ENCODE results near the gene RAB6D.
"Not testable (repeated sequence)": the region's sequence is repeated elsewhere in the genome, so short reads cannot be mapped to it uniquely, and the experiment has no call there.

RAB6D gene

DNA sequence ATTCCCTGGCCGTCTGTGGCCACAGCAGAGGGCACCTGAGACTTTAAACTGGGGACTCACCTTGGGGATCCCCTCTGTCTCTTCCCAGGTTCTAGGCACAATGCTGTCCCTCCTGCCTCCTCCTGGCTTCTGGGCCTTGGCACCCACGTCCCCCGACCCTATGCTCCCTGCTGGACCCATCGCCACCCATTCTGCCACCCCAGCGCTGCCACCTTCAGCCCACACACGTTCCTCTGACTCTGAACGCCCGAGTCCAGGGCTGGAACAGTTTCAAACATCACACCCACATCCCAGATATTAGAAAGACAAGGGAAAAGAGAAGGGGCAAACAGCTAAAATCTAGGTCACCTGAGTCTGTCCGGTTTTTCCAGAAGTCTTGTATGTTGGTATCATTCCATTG is 28.0 kb upstream of the RAB6D start:
- not testable (repeated sequence) for ATAC-seq (replicated peaks; ENCODE audit: extremely low read depth, poor library complexity, severe bottlenecking); H3K27ac Mint-ChIP-seq (ENCODE audit: low read depth); H3K4me1 Mint-ChIP-seq; H3K36me3 Mint-ChIP-seq (ENCODE audit: insufficient read depth); H3K4me3 Mint-ChIP-seq; H3K9me3 Mint-ChIP-seq; DNase-seq (ENCODE audit: low spot score in 2 of 2)
- peaks cover 37% of the 10 kb centered on the region for H3K27me3 Mint-ChIP-seq

DNA sequence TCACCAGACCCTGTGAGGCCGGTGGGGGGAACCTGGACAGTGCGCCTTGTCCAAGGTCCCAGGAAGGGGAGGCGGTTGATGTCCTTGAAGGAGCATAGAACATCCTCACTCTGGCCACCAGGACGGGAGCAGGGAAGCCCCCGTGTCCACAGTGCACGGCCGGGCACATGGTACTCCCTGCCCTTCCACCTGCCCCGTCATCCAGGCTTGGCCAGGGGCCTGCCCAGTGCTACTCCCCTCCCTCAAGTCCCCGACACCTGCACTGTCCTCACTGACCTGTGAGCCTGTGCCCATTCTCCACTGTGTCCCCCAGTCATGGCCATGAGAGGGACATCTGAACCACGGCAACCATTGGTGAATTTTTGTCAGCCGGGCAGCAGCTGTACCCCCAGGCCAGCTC is 27.5 kb upstream of the RAB6D start:
- H3K27ac Mint-ChIP-seq (ENCODE audit: low read depth); H3K4me1 Mint-ChIP-seq; ATAC-seq (replicated peaks; ENCODE audit: extremely low read depth, poor library complexity, severe bottlenecking); DNase-seq (ENCODE audit: low spot score in 2 of 2); H3K36me3 Mint-ChIP-seq (ENCODE audit: insufficient read depth); H3K4me3 Mint-ChIP-seq; H3K9me3 Mint-ChIP-seq: not testable (repeated sequence)
- peaks cover 37% of the 10 kb centered on the region for H3K27me3 Mint-ChIP-seq

- not testable (repeated sequence) for ATAC-seq (replicated peaks; ENCODE audit: extremely low read depth, poor library complexity, severe bottlenecking); H3K4me1 Mint-ChIP-seq; H3K27ac Mint-ChIP-seq (ENCODE audit: low read depth); H3K4me3 Mint-ChIP-seq; H3K9me3 Mint-ChIP-seq; H3K36me3 Mint-ChIP-seq (ENCODE audit: insufficient read depth); DNase-seq (ENCODE audit: low spot score in 2 of 2)
- H3K27me3 Mint-ChIP-seq, result peaks cover 29% of the 10 kb centered on the region
These were observed 26.6 kb upstream of the RAB6D start for GRCh38 chr2:131390495-131391130.

DNA sequence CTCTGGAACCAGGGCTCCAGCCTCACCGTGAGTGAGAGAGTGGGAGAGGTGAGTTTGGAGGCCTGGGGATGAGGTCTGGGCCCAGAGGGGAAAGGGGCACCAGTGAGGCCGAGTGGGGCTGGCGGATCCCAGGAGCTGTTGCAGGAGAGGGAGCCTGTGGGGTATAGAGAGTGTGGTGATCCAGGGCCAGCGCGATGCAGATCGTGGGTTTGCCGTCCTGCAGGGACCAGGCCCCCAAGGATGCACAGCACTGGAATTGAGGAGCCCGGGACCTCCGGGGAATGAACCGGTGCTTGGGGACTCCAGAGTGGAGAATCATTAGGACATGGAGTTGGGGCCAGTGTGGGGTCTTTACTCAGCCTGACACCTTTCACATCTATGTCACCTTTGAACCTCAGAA is 25.7 kb upstream of the RAB6D start:
- H3K27me3 Mint-ChIP-seq, result peaks cover 26% of the 10 kb centered on the region
- H3K4me3 Mint-ChIP-seq, result no peak overlapping the region
- no peaks in the 10 kb centered on the region for H3K4me1 Mint-ChIP-seq
- DNase-seq (ENCODE audit: low spot score in 2 of 2) (no peak), ATAC-seq (replicated peaks; ENCODE audit: extremely low read depth, poor library complexity, severe bottlenecking) (no peak)
- no peak overlapping the region for H3K27ac Mint-ChIP-seq (ENCODE audit: low read depth)
- H3K9me3 Mint-ChIP-seq, result no peaks in the 10 kb centered on the region
- H3K36me3 Mint-ChIP-seq (ENCODE audit: insufficient read depth), result peaks cover 2% of the 10 kb centered on the region

- H3K27me3 Mint-ChIP-seq, result peaks cover 26% of the 10 kb centered on the region
- not testable (repeated sequence) for H3K4me3 Mint-ChIP-seq; H3K4me1 Mint-ChIP-seq; H3K9me3 Mint-ChIP-seq; ATAC-seq (replicated peaks; ENCODE audit: extremely low read depth, poor library complexity, severe bottlenecking); DNase-seq (ENCODE audit: low spot score in 2 of 2); H3K27ac Mint-ChIP-seq (ENCODE audit: low read depth); H3K36me3 Mint-ChIP-seq (ENCODE audit: insufficient read depth)
These were observed 24.9 kb upstream of the RAB6D start for GRCh38 chr2:131388834-131389233.

- not testable (repeated sequence) for ATAC-seq (replicated peaks; ENCODE audit: extremely low read depth, poor library complexity, severe bottlenecking); H3K27me3 Mint-ChIP-seq; H3K27ac Mint-ChIP-seq (ENCODE audit: low read depth); H3K36me3 Mint-ChIP-seq (ENCODE audit: insufficient read depth); DNase-seq (ENCODE audit: low spot score in 2 of 2); H3K9me3 Mint-ChIP-seq; H3K4me1 Mint-ChIP-seq; H3K4me3 Mint-ChIP-seq
These were observed 9.1 kb upstream of the RAB6D start for GRCh38 chr2:131373111-131373510.

DNA sequence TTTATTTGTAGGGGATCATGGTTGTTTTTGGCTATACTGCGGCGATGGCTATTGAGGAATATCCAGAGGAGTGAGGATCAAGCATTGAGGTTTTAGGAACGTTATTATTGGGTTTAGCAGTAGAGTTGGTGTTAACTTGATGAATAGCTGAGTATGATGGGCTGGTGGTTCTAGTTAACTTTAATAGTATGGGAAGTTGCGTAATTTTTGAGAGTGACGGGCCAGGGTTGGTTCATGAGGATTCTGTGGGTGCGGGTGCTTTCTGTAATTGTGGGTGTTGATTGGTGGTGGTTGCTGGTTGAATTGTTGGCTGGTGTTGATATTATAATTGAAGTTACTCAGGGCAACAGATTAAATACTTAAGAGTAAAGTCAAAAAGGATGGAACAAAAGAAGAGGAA is 6.0 kb upstream of the RAB6D start:
- peaks cover 24% of the 10 kb centered on the region for H3K27me3 Mint-ChIP-seq
- no peaks in the 10 kb centered on the region for H3K36me3 Mint-ChIP-seq (ENCODE audit: insufficient read depth)
- no peak overlapping the region for H3K27ac Mint-ChIP-seq (ENCODE audit: low read depth)
- H3K4me1 Mint-ChIP-seq, result no peaks in the 10 kb centered on the region
- H3K4me3 Mint-ChIP-seq, result no peak overlapping the region
- H3K9me3 Mint-ChIP-seq, result no peaks in the 10 kb centered on the region
- ATAC-seq (replicated peaks; ENCODE audit: extremely low read depth, poor library complexity, severe bottlenecking) (no peak), DNase-seq (ENCODE audit: low spot score in 2 of 2) (no peak)

DNA sequence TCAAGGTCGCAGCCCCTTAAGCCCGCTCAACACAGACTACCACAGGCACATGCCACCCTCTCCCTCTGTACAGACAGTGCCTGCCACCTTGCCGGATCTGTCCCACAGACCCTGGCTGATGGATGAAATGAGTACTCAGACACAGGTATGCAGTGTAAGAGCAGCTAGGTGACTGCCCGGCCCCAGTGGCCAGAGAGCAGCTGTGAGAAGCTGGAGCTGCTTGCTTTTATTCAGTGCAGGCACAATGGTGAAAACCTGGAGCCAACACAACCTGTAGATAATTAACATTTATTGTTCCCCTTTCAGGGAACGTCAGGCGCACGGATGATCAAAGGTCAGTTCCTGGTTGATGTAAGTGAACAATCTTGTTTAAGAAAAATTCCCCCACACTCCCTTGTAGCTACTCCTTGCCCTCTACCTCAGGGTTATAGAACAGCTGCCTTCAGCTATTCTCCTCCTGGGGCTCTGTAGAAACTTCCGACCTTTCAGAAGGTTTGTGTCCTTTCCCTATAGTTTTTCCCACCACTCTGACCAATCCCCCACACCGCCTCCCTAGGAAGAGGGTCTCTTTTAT is 4.6 kb upstream of the RAB6D start:
- not testable (repeated sequence) for H3K4me1 Mint-ChIP-seq; H3K4me3 Mint-ChIP-seq; DNase-seq (ENCODE audit: low spot score in 2 of 2); H3K36me3 Mint-ChIP-seq (ENCODE audit: insufficient read depth); H3K9me3 Mint-ChIP-seq; ATAC-seq (replicated peaks; ENCODE audit: extremely low read depth, poor library complexity, severe bottlenecking); H3K27ac Mint-ChIP-seq (ENCODE audit: low read depth)
- H3K27me3 Mint-ChIP-seq, result peaks cover 36% of the 10 kb centered on the region

DNA sequence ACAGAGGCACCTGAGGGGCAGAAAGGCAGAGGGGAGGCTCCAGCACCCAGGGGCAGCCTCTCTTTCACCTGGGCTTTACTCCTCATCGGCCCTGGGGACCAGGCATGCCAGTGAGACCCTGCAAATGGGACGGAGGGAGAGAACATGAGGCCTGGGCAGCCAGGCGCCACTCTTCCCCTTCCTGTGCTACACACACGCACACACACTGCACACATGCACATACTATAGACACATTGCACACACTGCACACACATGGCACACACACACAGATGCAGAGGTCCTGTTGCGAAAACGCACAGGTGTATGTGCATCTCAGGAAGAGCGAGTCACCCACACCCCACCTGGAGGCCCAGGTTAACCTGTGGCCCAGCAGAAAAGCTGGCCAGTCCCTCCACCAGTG is 3.4 kb upstream of the RAB6D start:
- Mint-ChIP-seq H3K27ac (ENCODE audit: low read depth) (no peak overlapping the region), H3K4me1 (peaks cover 12% of the 10 kb centered on the region)
- ATAC-seq (replicated peaks; ENCODE audit: extremely low read depth, poor library complexity, severe bottlenecking), result no peak

DNA sequence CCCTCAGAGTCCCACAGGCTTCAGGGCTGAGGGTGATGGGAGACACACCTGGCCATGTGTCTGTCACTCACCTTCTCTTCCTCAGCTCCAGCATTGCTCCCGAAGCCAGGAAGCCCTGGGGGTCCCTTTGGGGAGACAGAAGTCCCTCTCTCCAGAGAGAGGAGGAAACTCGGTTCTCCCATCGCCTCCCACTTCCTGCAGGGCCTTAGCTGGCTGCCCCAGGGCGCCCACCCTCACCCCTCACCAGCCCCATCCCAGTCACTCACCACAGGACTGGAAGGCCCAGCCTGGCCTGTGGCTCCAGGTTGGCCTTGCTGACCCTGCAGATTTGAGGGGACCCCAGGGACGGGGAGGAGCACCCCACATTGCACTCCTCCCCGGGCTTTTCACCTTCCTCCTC is 2.7 kb upstream of the RAB6D start:
- Mint-ChIP-seq H3K27ac (ENCODE audit: low read depth) (no peak overlapping the region), H3K27me3 (peaks cover 55% of the 10 kb centered on the region), H3K4me3 (no peak overlapping the region), H3K9me3 (no peaks in the 10 kb centered on the region), H3K36me3 (ENCODE audit: insufficient read depth) (no peaks in the 10 kb centered on the region), H3K4me1 (peaks cover 12% of the 10 kb centered on the region)
- DNase-seq (ENCODE audit: low spot score in 2 of 2) (no peak), ATAC-seq (replicated peaks; ENCODE audit: extremely low read depth, poor library complexity, severe bottlenecking) (no peak)

More for the DNA sequence above, 3.4 kb upstream of the RAB6D start:
- no peak overlapping the region for H3K4me3 Mint-ChIP-seq
- no peaks in the 10 kb centered on the region for H3K9me3 Mint-ChIP-seq
- H3K27me3 Mint-ChIP-seq, result peaks cover 48% of the 10 kb centered on the region
- no peaks in the 10 kb centered on the region for H3K36me3 Mint-ChIP-seq (ENCODE audit: insufficient read depth)
- DNase-seq (ENCODE audit: low spot score in 2 of 2), result no peak

- no peaks in the 10 kb centered on the region for H3K9me3 Mint-ChIP-seq
- H3K27ac Mint-ChIP-seq (ENCODE audit: low read depth), result no peak overlapping the region
- ATAC-seq (replicated peaks; ENCODE audit: extremely low read depth, poor library complexity, severe bottlenecking) (no peak), DNase-seq (ENCODE audit: low spot score in 2 of 2) (no peak)
- H3K4me1 Mint-ChIP-seq, result peaks cover 12% of the 10 kb centered on the region
- peaks cover 64% of the 10 kb centered on the region for H3K27me3 Mint-ChIP-seq
- H3K4me3 Mint-ChIP-seq, result no peak overlapping the region
- H3K36me3 Mint-ChIP-seq (ENCODE audit: insufficient read depth), result no peaks in the 10 kb centered on the region
These were observed 1.5 kb upstream of the RAB6D start for GRCh38 chr2:131365452-131365851.

DNA sequence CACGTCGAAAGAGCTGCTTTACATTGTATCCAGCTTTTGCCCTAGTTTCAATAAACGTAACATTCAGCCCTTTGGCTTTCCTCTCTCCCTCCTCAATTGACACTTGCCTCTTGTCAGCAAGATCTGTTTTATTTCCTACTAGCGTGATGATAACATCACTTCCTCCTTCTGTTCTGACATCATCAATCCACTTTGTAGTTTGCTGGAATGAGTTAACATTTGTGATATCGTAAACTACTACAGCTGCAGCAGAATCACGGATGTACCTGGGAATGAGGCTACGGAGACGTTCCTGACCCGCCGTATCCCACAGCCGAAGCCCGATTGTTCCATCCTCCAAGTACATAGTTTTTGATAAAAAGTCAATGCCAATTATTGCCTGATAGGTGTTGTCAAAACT is 755 bp downstream of the RAB6D start:
- not testable (repeated sequence) for DNase-seq (ENCODE audit: low spot score in 2 of 2); H3K36me3 Mint-ChIP-seq (ENCODE audit: insufficient read depth); ATAC-seq (replicated peaks; ENCODE audit: extremely low read depth, poor library complexity, severe bottlenecking); H3K27ac Mint-ChIP-seq (ENCODE audit: low read depth); H3K9me3 Mint-ChIP-seq
- Mint-ChIP-seq H3K4me3 (peak overlapping the region; percentile 16), H3K4me1 (peaks cover 12% of the 10 kb centered on the region), H3K27me3 (peaks cover 78% of the 10 kb centered on the region)

DNA sequence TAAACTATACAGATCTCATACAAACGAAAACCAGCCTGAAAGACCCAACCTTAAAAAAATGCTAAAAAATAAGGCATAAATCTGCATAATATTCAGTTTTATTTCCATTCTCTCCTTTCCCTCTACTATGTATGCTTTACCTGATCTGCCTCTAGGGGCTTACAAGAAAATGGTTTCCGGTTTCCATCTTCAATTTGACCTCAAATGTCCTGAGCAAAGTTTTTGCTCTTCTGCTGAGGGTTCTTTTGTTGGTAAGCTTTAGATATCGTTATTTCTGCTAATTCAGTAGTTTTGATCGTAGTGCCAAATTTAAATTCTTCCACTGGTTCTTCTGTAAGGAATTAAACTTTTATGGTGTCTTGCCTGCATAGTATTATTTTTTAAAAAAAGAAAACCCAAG is 2.2 kb downstream of the RAB6D start:
- DNase-seq (ENCODE audit: low spot score in 2 of 2); H3K9me3 Mint-ChIP-seq; H3K36me3 Mint-ChIP-seq (ENCODE audit: insufficient read depth); H3K27ac Mint-ChIP-seq (ENCODE audit: low read depth); H3K4me3 Mint-ChIP-seq; ATAC-seq (replicated peaks; ENCODE audit: extremely low read depth, poor library complexity, severe bottlenecking): not testable (repeated sequence)
- Mint-ChIP-seq H3K4me1 (peaks cover 12% of the 10 kb centered on the region), H3K27me3 (peaks cover 78% of the 10 kb centered on the region)

Data from central memory CD8-positive, alpha-beta T cell (primary cell).